Stimulated activated CD8-positive, alpha-beta memory T cell treated with anti-CD3 and anti-CD28 coated beads, Interleukin-4, amount 100 ng/mL, for 1 hour (primary cell): ENCODE measurements around the gene CAPS.
A peak's percentile ranks its signal among the peaks of the same experiment; 100 is the strongest.
"Not testable (repeated sequence)": the region's sequence is repeated elsewhere in the genome, so short reads cannot be mapped to it uniquely, and the experiment has no call there.

Experiments
- DNase-seq, 2 donors: peaks; one replicate each; pipeline ENCODE4 v3.0.0-alpha.2; 2020; ENCODE audit warnings: low read depth in 2 of 2, low spot score in 1 of 2

The CAPS gene

DNA sequence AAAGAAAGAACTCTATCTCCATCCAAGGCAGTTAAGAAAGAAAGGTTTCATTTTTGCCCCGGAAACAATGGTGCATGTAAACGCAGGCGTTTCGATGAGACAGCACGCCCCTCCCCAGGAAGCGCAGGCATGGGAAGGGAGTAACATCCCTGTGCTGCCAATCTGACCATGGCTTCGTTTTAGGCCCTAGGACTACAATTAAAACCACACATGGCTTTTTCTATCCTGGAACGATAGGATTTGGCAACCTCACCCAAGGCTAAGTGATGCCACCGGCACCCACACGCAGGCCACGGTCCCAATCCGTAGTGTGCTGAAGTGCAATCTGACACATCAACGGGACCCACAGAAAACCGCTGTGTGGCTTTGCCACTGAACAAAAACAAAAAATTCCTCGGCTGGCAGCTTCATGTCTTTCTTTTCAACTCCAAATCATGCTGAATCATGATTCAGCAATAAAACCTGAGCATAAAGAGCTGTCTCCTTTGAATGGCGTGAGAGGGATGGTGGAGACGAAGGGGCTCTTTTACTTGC, 39.7 kb downstream of the CAPS start:
- DNase-seq: no peak

DNA sequence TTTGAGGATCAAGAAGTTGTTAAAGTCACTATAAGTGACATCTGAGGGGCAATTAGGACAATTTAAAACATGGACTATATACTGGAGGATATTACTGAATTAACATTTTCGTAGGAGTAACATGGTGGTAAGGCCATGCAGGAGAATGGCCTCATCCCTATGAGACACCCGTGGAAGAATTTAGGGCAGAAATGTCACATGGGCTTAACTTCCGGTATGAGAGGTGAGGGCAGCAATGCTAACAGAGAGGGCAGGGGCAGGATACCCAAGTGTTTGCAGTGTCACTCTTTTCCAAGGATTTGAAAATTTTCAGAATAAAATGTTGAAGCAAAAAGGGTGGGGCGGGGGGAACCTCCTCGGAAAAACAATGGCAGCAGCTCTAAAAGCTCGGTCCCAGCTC, 40.2 kb downstream of the CAPS start:
- no peak for DNase-seq

DNA sequence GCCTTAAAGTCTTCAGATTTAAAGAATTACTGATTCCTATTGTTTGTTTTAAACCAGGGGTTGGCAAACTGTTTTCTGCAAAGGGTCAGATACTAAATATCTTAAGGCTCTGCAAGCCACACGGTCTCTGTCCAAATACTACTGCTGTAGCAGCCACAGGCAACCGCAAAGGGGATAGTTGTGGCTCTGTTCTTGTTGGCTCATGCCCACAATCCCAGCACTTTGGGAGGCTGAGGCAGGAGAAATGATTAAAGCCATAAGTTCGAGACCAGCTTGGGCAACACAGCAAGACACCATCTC, 41.5 kb downstream of the CAPS start:
- no peak for DNase-seq

DNA sequence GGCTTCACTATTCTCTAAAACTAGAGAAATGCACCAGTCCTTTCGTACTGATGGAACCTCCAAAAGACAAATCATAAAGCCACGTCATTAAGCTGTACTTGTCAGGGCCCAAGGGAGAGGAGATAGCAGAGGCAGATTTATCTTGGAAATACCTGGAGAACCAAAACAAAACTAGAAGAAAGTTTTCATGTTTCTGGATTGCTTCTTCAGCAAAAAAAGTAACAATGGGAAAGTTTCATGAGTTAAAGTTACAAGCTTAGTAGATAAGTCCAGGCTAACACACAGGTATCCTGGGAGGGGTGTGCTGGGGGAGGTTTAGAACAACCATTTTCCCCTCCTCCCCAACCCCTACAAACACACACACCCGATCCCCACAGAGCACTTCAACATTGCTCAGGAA, 42.3 kb downstream of the CAPS start:
- no peak for DNase-seq

DNA sequence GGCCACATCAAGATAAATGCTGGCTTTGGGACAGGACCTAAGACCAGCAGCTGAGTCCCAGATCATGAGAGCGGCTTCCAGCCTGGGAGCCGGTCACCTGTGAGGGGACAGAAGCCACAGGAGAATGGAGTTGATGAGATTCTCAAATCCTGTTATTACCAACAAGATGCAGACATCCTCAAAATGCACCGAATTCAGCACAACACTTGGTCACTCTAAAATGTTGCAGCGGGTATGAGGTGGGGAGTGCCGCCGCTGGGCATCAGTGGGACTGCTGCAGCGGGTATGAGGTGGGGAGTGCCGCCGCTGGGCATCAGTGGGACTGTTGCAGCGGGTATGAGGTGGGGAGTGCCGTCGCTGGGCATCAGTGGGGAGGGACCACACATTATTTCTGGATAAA, 42.7 kb downstream of the CAPS start:
- no peak for DNase-seq

DNA sequence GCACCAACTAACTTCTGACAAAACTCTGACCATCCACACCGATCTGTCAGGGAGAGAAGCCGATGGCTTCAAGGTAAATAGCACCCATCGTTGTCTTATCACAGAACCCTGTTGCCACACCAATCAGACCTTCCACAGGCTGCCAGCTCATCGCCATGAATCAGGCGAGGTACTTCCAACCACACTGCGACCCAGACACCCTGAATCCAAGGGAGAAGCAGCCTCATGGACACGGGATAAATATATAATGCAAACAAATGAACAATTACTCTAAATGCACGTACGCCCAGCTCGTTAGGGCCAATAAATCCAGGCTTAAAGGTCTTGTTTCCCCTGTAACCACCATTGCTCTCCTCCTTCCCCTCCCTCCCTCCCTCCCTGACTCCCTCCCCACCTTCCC, 43.1 kb downstream of the CAPS start:
- no peak for DNase-seq

DNA sequence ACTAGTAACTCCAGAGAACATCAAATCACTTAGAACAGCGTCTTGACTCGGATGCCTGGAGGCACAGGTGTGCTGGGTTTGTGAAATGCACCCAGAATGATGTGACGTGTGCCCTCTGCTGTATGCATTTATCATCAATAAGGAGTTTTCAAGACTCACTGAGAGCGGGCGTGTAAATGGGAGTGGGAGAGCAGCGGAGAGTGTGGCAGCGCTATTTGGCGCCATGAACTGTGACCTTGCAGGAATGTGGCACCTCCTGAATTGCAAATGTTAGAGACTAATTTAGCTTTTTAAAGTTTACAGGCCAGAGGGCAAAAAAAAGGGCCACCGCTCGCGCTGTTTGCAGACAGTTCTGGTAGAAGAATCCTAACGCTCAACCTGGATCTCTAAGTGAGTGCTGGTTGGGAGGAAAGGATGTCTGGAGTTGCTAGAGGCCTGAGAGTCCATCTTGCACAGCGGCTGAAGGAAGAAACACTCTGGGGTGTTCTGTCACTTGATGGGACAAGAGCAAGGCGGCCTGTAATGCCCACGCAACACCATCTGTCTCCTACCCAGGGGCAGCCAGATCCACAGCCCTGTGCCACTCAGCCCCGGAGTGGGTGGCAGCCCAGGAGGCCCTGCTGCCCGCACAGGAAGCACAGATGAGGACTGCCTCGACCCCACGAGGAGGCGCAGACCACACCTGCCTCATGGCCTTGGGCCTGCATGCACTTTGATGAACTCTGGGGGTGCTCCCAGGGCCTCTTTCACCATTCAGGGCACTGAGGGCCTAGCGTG, 44.2 kb downstream of the CAPS start:
- DNase-seq: no peak

DNA sequence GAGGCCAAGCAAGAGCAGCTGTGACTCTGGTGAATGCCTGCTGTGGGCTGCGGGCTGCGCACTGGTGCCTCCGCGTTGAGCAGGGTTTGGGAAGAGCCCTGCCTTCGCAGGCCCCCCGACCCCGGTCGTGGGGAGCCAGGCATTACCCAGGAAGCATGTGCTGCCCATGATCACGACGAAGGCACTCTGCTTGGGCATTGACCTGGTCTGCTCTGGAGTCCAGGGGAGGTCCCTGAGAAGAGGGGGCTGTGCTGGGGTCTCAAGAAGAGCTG, 44.7 kb downstream of the CAPS start:
- no peak for DNase-seq

DNA sequence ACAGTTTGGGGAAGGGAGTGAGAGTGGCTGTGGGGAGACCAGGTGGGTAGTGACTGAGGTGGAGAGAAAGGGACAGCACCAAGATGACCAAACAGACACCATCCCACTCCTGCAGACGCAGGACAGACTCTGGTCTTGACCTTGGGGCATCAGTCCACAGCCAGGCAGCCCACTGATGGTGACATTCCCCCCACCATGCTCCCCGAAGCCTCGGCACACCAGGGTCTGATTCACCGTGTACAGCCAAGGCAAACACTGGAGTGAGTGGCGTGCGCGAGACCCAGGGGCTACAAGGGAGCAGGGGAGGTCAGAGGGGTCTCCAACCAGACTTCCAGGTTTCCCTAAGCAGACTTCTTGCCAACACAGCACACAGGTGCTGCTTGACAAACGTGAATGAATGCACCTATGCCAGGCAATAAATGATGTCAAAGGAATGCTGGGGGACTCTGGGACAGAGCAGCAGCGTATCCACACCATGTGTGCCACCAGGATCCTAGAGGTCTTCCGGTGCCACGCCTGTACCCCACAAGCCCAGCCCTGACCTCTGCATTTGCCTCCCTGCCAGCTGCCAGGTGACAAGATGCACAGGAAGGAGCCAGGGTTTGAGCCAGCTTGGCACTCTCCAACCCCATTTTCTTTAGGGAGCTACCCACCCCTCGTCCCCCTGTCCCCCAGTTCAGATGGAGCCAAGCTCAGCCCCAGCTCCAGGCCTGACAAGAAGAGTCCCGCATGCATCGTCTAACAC, 45.4 kb downstream of the CAPS start:
- DNase-seq: no peak

DNA sequence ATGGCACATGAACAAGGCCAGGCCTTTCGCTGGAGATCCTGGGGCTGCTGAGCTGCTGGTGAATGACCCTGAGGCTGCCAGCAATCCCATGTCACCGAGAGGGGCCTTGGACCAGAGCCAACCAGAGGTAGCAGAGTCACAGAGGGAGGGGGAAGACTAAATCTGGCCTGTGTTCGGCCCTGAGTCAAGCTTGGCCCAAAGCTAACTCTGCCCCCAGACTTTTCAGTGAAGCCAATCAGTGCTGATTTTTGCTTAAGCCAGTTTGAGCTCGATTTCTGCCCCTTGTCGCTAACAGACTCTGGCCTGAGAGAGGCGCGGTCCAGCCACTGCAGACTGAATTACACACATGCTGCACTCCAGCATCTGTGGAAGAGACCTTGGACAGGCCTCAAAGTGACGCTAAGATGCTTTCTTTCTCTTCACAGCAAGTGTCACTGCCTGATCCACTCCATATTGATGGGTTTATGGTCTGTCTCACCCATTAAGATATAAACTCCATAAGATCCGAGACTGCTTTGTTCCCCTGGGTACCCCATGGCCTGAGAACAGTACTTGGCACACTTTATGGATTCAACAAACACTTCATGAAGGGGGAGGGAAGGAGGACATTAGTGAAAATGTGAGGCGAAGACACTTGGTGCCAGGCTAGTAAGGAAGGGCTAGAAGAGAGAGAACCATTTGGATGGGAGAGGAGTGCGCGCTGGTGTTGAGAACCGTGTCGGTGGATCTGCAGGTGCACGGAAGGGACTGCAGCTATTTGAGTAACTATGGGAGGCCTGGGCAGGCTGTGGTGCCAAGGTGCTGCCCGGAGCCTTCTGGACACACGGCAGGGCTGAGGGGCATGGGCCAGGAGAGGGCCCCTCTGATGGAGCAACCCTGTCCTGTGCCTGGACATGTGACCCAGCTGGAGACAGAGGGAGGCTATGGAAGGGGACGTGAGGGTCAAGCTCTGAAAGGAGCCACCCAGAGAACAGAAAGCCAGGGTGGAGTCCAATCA, 46.2 kb downstream of the CAPS start:
- no peak for DNase-seq

DNA sequence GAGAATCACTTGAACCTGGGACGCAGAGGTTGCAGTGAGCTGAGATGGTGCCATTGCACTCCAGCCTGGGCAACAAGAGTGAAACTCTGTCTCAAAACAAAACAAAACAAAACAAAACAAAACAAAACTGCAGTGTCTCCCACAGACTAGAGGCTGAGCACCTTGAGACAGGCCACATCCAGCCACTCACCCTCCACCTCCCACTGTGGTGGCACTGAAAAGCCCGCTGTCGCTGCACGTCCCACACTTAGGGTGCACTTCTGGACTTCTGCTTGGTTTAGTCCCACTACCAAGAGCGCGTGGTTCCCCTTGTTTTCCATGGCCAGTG, 47.6 kb downstream of the CAPS start:
- DNase-seq: not testable (repeated sequence)

DNA sequence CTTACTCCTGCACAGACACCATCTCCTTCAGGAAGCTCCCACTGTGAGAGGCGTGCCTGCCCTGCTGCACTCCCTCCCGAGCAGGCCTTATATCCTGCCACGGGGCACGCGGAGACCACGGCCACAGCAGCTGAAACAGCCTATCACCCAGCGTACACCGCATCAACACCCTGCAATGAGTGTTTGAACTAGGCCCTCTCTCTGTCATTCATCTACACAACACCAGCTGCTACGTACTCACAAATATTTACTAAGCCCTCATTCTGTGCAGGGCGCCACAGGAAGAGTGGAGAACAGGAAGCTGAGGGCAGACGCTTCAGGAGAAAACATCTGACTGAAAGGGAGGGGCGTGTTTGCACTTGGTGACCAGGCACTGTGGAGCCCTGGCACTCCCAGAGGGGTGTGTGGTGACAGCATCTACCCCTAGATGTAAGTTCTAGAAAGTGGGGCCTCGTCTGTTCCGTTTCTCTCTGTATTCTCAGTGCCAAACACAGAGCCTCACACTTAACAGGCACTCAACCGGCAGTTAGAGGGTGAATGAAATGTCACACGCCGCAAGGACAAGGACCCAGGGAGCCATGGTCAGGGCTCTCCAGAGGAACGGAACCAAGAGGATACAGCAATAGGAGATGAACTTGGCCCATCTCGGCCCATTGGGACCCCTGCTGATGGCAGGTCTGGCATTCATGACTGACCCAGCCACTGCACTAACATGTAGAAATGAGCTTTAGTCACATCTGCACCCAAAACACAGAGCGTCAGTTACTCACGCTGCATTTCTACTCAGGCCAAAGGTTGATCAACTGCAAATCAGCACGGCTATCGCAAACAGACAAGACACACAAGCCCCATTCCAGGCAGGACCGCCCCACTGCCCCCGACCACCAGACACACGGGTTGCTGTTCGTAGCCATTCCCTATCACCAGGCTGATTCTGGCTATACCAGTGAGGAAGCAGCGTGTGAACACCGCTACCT, 48.2 kb downstream of the CAPS start:
- peak in 1 of 2 donors; percentile 52 for DNase-seq

DNA sequence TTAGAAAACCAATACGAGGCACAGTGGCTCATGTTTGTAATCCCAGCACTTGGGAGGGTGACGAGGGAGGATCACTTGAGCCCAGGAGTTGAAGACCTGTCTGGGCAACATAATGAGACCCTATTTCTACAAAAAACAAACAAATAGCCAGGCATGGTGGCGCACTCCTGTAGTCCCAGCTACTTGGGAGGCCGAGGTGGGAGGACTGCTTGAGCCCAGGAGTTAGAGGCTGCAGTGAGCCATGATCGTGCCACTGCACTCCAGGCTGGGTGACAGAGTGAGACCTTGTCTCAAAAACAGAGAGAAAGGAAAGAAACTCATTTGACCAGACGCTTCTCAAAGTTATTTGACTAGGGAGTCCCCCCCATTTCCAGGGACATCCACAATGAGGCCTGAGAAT, 49.2 kb downstream of the CAPS start:
- not testable (repeated sequence) for DNase-seq

DNA sequence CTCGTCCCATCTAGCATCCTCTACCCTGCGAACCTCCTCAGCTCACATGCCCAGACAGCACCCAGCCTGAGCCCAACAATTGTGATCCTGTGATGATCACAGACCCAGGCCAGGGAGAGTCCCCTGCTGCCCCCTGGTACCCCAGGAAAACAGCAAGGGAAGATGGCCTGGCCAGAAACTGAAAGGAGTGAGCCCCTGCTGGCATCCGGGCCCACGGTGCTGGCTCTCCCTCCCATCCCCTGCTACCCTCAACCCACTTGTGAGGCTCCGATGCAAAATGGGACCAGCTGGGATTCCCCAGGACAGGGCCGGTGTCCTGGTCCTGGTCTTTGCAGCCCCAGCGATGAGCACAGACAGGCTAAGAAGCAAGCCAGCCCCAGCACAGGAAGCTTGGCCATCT, 49.8 kb downstream of the CAPS start:
- DNase-seq: no peak

DNA sequence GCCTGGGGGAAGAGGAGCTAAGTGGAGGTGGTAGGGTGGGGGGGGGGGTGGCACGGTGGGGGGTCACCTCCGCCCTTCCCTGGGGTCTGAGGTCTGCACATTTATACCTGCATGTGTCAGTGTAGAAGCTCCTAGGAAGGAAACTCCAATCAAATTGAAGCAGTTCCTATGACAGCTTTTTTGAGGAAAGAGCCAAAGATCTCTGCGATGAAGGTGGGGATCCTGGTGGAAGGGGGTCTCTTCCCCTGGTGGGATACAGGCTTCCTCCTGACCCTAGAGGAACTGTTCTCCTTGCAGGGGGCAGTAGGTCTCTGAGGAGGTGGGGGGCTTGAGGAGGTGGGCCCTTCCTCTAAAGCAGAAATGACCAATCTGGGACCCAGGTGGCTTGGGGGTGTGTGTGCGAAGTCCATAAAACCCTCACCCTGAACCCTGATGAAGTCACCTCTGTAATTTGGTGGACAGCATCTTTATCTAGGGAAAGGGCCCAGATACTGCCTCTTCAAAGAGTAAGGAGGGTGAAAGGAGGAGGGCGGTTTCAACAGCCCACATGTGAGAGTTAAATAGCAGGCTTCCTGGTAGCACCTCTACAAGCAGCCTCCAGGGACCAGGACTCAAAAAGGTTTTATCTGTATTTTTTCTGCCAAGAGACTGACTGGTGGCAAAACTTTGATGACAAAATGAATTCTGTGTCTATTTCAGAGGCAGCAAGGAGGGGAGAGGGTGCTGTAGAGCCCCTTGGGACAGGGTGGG, 50.9 kb downstream of the CAPS start:
- no peak for DNase-seq
